ENCODE results near the gene ADGRG3.
A peak's percentile ranks its signal among the peaks of the same experiment; 100 is the strongest.
"Not testable (repeated sequence)": the region's sequence is repeated elsewhere in the genome, so short reads cannot be mapped to it uniquely, and the experiment has no call there.

The ADGRG3 gene

GRCh38 chr16:57699481-57699880 is 31.4 kb downstream of the ADGRG3 start:
- no peak for DNase-seq

GRCh38 chr16:57699899-57700298 is 31.8 kb downstream of the ADGRG3 start:
- no peak for DNase-seq

- no peak for DNase-seq
Measured at GRCh38 chr16:57700781-57701551, 32.9 kb downstream of the ADGRG3 start.

GRCh38 chr16:57701759-57702371 is 33.8 kb downstream of the ADGRG3 start:
- DNase-seq = no peak

- DNase-seq = no peak
Measured at GRCh38 chr16:57703416-57704010, 35.4 kb downstream of the ADGRG3 start.

GRCh38 chr16:57704011-57704904 is 36.2 kb downstream of the ADGRG3 start:
- no peak for DNase-seq

GRCh38 chr16:57704905-57705852 is 37.1 kb downstream of the ADGRG3 start:
- DNase-seq = no peak

GRCh38 chr16:57706717-57707116 is 38.6 kb downstream of the ADGRG3 start:
- no peak for DNase-seq

GRCh38 chr16:57707331-57707730 is 39.2 kb downstream of the ADGRG3 start:
- DNase-seq = no peak

- DNase-seq = no peak
Measured at GRCh38 chr16:57708168-57708567, 40.1 kb downstream of the ADGRG3 start.

GRCh38 chr16:57709663-57710062 is 41.6 kb downstream of the ADGRG3 start:
- DNase-seq = no peak

GRCh38 chr16:57711346-57711745 is 43.2 kb downstream of the ADGRG3 start:
- no peak for DNase-seq

- DNase-seq = no peak
Measured at GRCh38 chr16:57711993-57712392, 43.9 kb downstream of the ADGRG3 start.

GRCh38 chr16:57712569-57712968 is 44.5 kb downstream of the ADGRG3 start:
- not testable (repeated sequence) for DNase-seq

- no peak for DNase-seq
Measured at GRCh38 chr16:57713596-57713995, 45.5 kb downstream of the ADGRG3 start.

- no peak for DNase-seq
Measured at GRCh38 chr16:57714047-57714446, 45.9 kb downstream of the ADGRG3 start.

GRCh38 chr16:57720142-57720575 is 52.1 kb downstream of the ADGRG3 start:
- DNase-seq = peak; percentile 48

GRCh38 chr16:57721356-57722209 is 53.5 kb downstream of the ADGRG3 start:
- no peak for DNase-seq

GRCh38 chr16:57722210-57722499 is 54.0 kb downstream of the ADGRG3 start:
- DNase-seq = no peak

GRCh38 chr16:57722651-57723050 is 54.5 kb downstream of the ADGRG3 start:
- no peak for DNase-seq

GRCh38 chr16:57723170-57723569 is 55.1 kb downstream of the ADGRG3 start:
- no peak for DNase-seq

Data from CD4-positive, alpha-beta T cell treated with Interferon gamma for 1 hour (primary cell).